MCF 10A (cell line): Measurements from ENCODE around the gene MAPKAPK5. TPM values are rescaled to one million over a fixed set of nuclear protein-coding genes. Genes with fewer than 3 reads are reported as not detected.

ENCODE experiments used
- BruUV-seq: library from RNA; stranded (reverse); fragments of 400-500 nt; replicated peaks from 2 replicates; lab custom pipeline; 2021; lab: Mats Ljungman, UMichigan
- CTCF ChIA-PET: fragments of 300-600 bp; sonication (Branson Sonifier 250); formaldehyde crosslinking; extraction: SDS; loops from one replicate; lab custom pipeline; 2021; ENCODE audit warnings: antibody characterized with exemption, inconsistent platforms; lab: Yijun Ruan, JAX
- POLR2A ChIA-PET: fragments of 300-600, 350-650 bp; sonication (Branson Sonifier 250); formaldehyde crosslinking; extraction: SDS; loops from one replicate; lab custom pipeline; 2020; ENCODE audit warnings: antibody characterized with exemption, inconsistent platforms; lab: Yijun Ruan, JAX
- DNase-seq: peaks from one replicate; pipeline ENCODE4 v3.0.0-alpha.2; 2018; ENCODE audit not compliant: unreplicated experiment
- H3K27ac Mint-ChIP-seq: one replicate; pipeline ENCODE4 v1.8.0; 2022; ENCODE audit warnings: mild to moderate bottlenecking, low read depth, mixed read lengths; ENCODE audit not compliant: unreplicated experiment
- H3K27me3 Mint-ChIP-seq: one replicate; pipeline ENCODE4 v1.8.0; 2022; ENCODE audit warnings: mixed read lengths; ENCODE audit not compliant: insufficient read depth, unreplicated experiment
- H3K36me3 Mint-ChIP-seq: one replicate; pipeline ENCODE4 v1.8.0; 2022; ENCODE audit warnings: mild to moderate bottlenecking, moderate library complexity, mixed read lengths; ENCODE audit not compliant: insufficient read depth, unreplicated experiment
- H3K4me1 Mint-ChIP-seq: one replicate; pipeline ENCODE4 v1.8.0; 2022; ENCODE audit warnings: mixed read lengths; ENCODE audit not compliant: insufficient read depth, unreplicated experiment
- H3K4me3 Mint-ChIP-seq: one replicate; pipeline ENCODE4 v1.8.0; 2022; ENCODE audit warnings: mild to moderate bottlenecking, moderate library complexity, mixed read lengths; ENCODE audit not compliant: unreplicated experiment
- H3K9me3 Mint-ChIP-seq: one replicate; pipeline ENCODE4 v1.8.0; 2022; ENCODE audit warnings: mixed read lengths; ENCODE audit not compliant: unreplicated experiment
- CTCF ChIP-seq: fragments of 200-600 bp; IDR thresholded peaks from one replicate; pipeline ENCODE4 v1.8.0; 2022; ENCODE audit warnings: antibody characterized with exemption, mild to moderate bottlenecking; ENCODE audit not compliant: unreplicated experiment
- intact Hi-C: fragments of 100-400 bp; cut with micrococcal nuclease; formaldehyde crosslinking; loops from 2 replicates; pipeline ENCODE4 v1.14.1; 2022
- total RNA-seq: library from RNA; stranded (reverse); gene quantifications from 2 replicates; pipeline ENCODE4 v1.2.3, GENCODE V29; 2022

Gene MAPKAPK5
- total RNA-seq, 1 experiment from 2014 or later, result 51.3 TPM

DNA sequence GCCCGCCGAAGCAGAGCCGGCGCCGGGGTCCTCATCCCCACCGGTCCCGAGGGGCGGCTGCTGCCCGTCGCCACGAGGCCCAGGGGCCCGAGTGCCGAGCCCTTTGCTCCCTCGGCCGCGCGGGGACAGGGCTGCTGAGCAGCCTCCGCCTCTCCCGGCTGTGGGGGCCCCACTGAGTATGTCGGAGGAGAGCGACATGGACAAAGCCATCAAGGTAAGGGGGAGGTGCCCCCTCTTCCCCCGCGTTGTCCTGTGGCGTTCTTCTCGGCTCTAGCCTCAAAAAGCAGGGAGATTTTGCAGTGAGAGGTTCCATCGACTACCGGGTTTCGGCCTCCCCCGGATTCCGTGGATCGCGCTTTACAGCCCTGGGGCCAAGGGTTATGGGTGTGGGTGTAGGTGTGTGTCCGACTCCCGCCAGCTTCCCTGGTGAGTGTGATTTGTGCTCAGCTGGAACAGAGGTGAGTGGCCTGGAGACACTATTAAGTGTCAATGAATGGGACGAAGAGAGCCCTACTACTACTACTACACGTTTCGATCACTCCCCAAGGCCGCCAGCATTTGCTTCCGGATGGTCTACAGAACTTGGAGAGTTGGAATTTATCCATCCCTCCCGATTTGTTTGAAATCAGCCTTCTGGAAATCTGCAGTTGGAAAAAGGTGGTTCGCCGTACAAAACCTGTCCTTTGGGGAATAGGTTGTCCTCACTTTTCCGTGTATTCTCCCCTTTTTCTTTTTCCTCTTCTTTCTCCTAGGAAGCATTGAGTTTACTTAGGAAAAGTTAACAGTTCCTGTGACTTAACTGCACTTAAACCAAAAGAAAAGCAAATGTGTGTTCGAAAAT, 748 bp downstream of the MAPKAPK5 start:
- H3K4me3 Mint-ChIP-seq, result peak overlapping the region; percentile 93
- peaks cover 33% of the 10 kb centered on the region for H3K36me3 Mint-ChIP-seq
- peaks cover 26% of the 10 kb centered on the region for H3K4me1 Mint-ChIP-seq
- H3K27me3 Mint-ChIP-seq, result no peaks in the 10 kb centered on the region
- H3K9me3 Mint-ChIP-seq, result no peaks in the 10 kb centered on the region
- no peak for TF ChIP-seq CTCF
- DNase-seq, result peak; percentile 23
- intact Hi-C loops, result loop anchor here (10.0 kb wide), 1 partner anchor 542 kb away; the partner anchor contains the start of gene HECTD4
- ChIA-PET CTCF (interaction anchor here (0.8 to 1.0 kb wide), 2 partner anchors 57 to 67 kb away, joined by 3 read pairs; no protein-coding TSS in a partner anchor), POLR2A (interaction anchor here (0.6 to 3.6 kb wide), 18 partner anchors 9 to 1095 kb away, joined by 3 to 26 read pairs (median 4); partner anchors contain the start of genes ACAD10, BRAP, ERP29 and TMEM116)
- BruUV-seq, result TSS peak; percentile 50
- peak overlapping the region; percentile 99 for H3K27ac Mint-ChIP-seq

DNA sequence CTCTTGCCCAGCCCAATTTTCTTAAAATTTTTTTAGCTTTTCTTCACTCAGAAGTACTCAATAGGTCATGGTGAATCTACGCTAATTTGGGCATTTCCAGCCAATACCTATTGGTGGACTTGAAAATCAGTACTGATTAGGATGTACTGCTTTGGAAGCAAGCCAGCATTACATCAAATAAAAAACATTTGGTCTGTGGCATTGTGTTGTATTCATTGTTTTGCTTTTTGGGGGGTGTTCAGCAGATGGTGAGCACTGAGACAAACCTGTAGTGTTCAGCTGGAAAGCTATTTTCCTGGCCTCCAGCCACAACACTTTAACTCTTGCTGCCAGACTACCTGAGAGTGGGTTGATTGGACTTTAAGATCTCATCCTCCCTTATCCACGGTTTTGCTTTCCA, 4.0 kb downstream of the MAPKAPK5 start:
- H3K27me3 Mint-ChIP-seq, result no peaks in the 10 kb centered on the region
- intact Hi-C loops, result loop anchor here (10.0 kb wide), 1 partner anchor 539 kb away; the partner anchor contains the start of gene HECTD4
- peaks cover 48% of the 10 kb centered on the region for H3K36me3 Mint-ChIP-seq
- TF ChIP-seq CTCF, result no peak
- ChIA-PET CTCF (interaction anchor here (0.7 to 1.1 kb wide), 2 partner anchors 33 to 43 kb away, joined by 3 to 4 read pairs; no protein-coding TSS in a partner anchor), POLR2A (interaction anchor here (1.3 kb wide), 1 partner anchor 160 kb away, joined by 4 read pairs; the partner anchor contains the start of genes ACAD10 and BRAP)
- peak overlapping the region; percentile 32 for H3K27ac Mint-ChIP-seq
- H3K9me3 Mint-ChIP-seq, result peaks cover 5% of the 10 kb centered on the region
- H3K4me3 Mint-ChIP-seq, result no peak overlapping the region
- BruUV-seq, result no TSS peak
- DNase-seq, result no peak
- H3K4me1 Mint-ChIP-seq, result peaks cover 15% of the 10 kb centered on the region

GRCh38 chr12:111850526-111850925, 8.5 kb downstream of the MAPKAPK5 start:
- ChIA-PET CTCF (interaction anchor here (0.6 kb wide), 1 partner anchor 9 kb away, joined by 3 read pairs; no protein-coding TSS in a partner anchor), POLR2A (interaction anchor here (0.6 to 3.0 kb wide), 3 partner anchors 8 to 163 kb away, joined by 3 to 21 read pairs (median 6); partner anchors contain the start of genes ERP29 and MAPKAPK5)
- intact Hi-C loops, result no loop called here
- H3K36me3 Mint-ChIP-seq, result peaks cover 55% of the 10 kb centered on the region
- H3K4me3 Mint-ChIP-seq, result no peak overlapping the region
- no peak for TF ChIP-seq CTCF
- BruUV-seq, result no TSS peak
- peaks cover 5% of the 10 kb centered on the region for H3K9me3 Mint-ChIP-seq
- no peaks in the 10 kb centered on the region for H3K4me1 Mint-ChIP-seq
- H3K27me3 Mint-ChIP-seq, result no peaks in the 10 kb centered on the region
- DNase-seq, result no peak
- no peak overlapping the region for H3K27ac Mint-ChIP-seq

GRCh38 chr12:111858186-111858585, 16.2 kb downstream of the MAPKAPK5 start:
- POLR2A ChIA-PET, result interaction anchor here (2.3 kb wide), 1 partner anchor 17 kb away, joined by 10 read pairs; the partner anchor contains the start of gene MAPKAPK5
- intact Hi-C loops, result no loop called here
- Mint-ChIP-seq H3K9me3 (peaks cover 6% of the 10 kb centered on the region), H3K27ac (no peak overlapping the region), H3K27me3 (no peaks in the 10 kb centered on the region), H3K4me3 (no peak overlapping the region), H3K36me3 (peaks cover 21% of the 10 kb centered on the region), H3K4me1 (no peaks in the 10 kb centered on the region)
- no peak for DNase-seq
- BruUV-seq, result no TSS peak
- CTCF ChIA-PET, result no interaction called here
- TF ChIP-seq CTCF, result no peak
